ENCODE data around the gene WFDC5. TPM values are rescaled to one million over a fixed set of nuclear protein-coding genes. Genes with fewer than 3 reads are reported as not detected.
A peak's percentile ranks its signal among the peaks of the same experiment; 100 is the strongest.
"Not testable (repeated sequence)": the region's sequence is repeated elsewhere in the genome, so short reads cannot be mapped to it uniquely, and the experiment has no call there.

Gene WFDC5
- total RNA-seq, 1 donor from 2014 or later = 1.0 TPM

GRCh38 chr20:45066372-45066771 lies 48.6 kb downstream of the WFDC5 start:
- DNase-seq (ENCODE audit: low read depth) = no peak
- no peak for TF ChIP-seq CTCF (IDR thresholded peaks at IDR 0.05; ENCODE audit: insufficient read depth, low read length, poor library complexity, severe bottlenecking)
- Histone ChIP-seq H3K27me3 (ENCODE audit: control insufficient read depth, insufficient read depth, low read length) (no peaks in the 10 kb centered on the region), H3K36me3 (ENCODE audit: control insufficient read depth, insufficient read depth, low read length) (no peaks in the 10 kb centered on the region), H3K4me3 (ENCODE audit: low read depth, low read length) (no peak overlapping the region)

DNA sequence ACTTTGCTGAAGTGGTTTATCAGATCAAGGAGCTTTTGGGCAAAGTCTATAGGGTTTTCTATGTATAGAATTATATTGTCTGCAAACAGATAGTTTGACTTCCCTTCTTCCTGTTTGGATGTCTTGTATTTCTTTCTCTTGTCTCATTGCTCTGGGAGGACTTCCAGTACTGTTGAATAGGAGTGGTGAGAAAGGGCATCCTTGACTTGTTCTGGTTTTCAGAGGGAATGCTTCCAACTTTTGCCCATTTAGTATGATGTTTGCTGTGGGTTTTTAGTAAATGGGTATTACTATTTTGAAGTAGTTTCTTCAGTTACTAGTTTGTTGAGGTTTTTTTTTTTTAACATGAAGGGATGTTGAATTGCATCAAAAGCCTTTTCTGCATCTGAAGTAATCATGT lies 50.2 kb downstream of the WFDC5 start:
- no peak overlapping the region for H3K4me3 ChIP-seq (ENCODE audit: low read depth, low read length)
- DNase-seq (ENCODE audit: low read depth) = no peak
- TF ChIP-seq CTCF (IDR thresholded peaks at IDR 0.05; ENCODE audit: insufficient read depth, low read length, poor library complexity, severe bottlenecking) = no peak
- no peaks in the 10 kb centered on the region for H3K36me3 ChIP-seq (ENCODE audit: control insufficient read depth, insufficient read depth, low read length)
- H3K27me3 ChIP-seq (ENCODE audit: control insufficient read depth, insufficient read depth, low read length) = no peaks in the 10 kb centered on the region

GRCh38 chr20:45063107-45063506 lies 51.9 kb downstream of the WFDC5 start:
- H3K4me3 ChIP-seq (ENCODE audit: low read depth, low read length); H3K36me3 ChIP-seq (ENCODE audit: control insufficient read depth, insufficient read depth, low read length); H3K27me3 ChIP-seq (ENCODE audit: control insufficient read depth, insufficient read depth, low read length); DNase-seq (ENCODE audit: low read depth): not testable (repeated sequence)

- DNase-seq (ENCODE audit: low read depth) = peak; percentile 82
- Histone ChIP-seq H3K27me3 (ENCODE audit: control insufficient read depth, insufficient read depth, low read length) (no peaks in the 10 kb centered on the region), H3K36me3 (ENCODE audit: control insufficient read depth, insufficient read depth, low read length) (no peaks in the 10 kb centered on the region), H3K4me3 (ENCODE audit: low read depth, low read length) (no peak overlapping the region)
- TF ChIP-seq CTCF (IDR thresholded peaks at IDR 0.05; ENCODE audit: insufficient read depth, low read length, poor library complexity, severe bottlenecking) = no peak
Measured at GRCh38 chr20:45061244-45061643, 53.7 kb downstream of the WFDC5 start.

- H3K36me3 ChIP-seq (ENCODE audit: control insufficient read depth, insufficient read depth, low read length) = no peaks in the 10 kb centered on the region
- H3K4me3 ChIP-seq (ENCODE audit: low read depth, low read length) = no peak overlapping the region
- no peak for DNase-seq (ENCODE audit: low read depth)
- TF ChIP-seq CTCF (IDR thresholded peaks at IDR 0.05; ENCODE audit: insufficient read depth, low read length, poor library complexity, severe bottlenecking) = no peak
- no peaks in the 10 kb centered on the region for H3K27me3 ChIP-seq (ENCODE audit: control insufficient read depth, insufficient read depth, low read length)
Measured at GRCh38 chr20:45060294-45060693, 54.7 kb downstream of the WFDC5 start.

Other genes starting within 250 kb of the WFDC5 start
- gene YWHAB, start 229.5 kb downstream of the WFDC5 start, total RNA-seq = 165 and 179 TPM in 2 replicates
- 15.7 and 27.2 TPM in 2 replicates for gene PABPC1L, start 205.1 kb downstream of the WFDC5 start, total RNA-seq
- 62.3 and 72.9 TPM in 2 replicates for gene TOMM34, start 154.8 kb downstream of the WFDC5 start, total RNA-seq
- 20.1 and 27.1 TPM in 2 replicates for gene STK4, start 148.7 kb downstream of the WFDC5 start, total RNA-seq
- gene KCNS1, start 14.0 kb downstream of the WFDC5 start, total RNA-seq = 4.3 and 6.9 TPM in 2 replicates
- not detected in 2 replicates for gene WFDC12, start 9.3 kb upstream of the WFDC5 start, total RNA-seq
- not detected in 2 replicates for gene PI3, start 59.7 kb upstream of the WFDC5 start, total RNA-seq
- gene SEMG1, start 91.9 kb upstream of the WFDC5 start, total RNA-seq = not detected in 2 replicates
- not detected in 2 replicates for gene SEMG2, start 106.2 kb upstream of the WFDC5 start, total RNA-seq
- gene SLPI, start 139.4 kb upstream of the WFDC5 start, total RNA-seq = 88.0 and 99.5 TPM in 2 replicates
- gene RBPJL, start 191.7 kb upstream of the WFDC5 start, total RNA-seq = not detected in 2 replicates
- gene MATN4, start 193.1 kb upstream of the WFDC5 start, total RNA-seq = not detected in 2 replicates
- 155 and 175 TPM in 2 replicates for gene SDC4, start 233.2 kb upstream of the WFDC5 start, total RNA-seq
- 54.3 and 55.2 TPM in 2 replicates for gene SYS1, start 248.0 kb upstream of the WFDC5 start, total RNA-seq